Psoas muscle (tissue), 8 donors: ENCODE data around the gene CLEC2B. TPM values are rescaled to one million over a fixed set of nuclear protein-coding genes. Genes with fewer than 3 reads are reported as not detected.

ENCODE experiments used
- ATAC-seq, 4 donors: fragments of 200-7000 bp; cut with Tn5 transposase; one replicate each; pipeline ENCODE4 v1.9.1; 2020; ENCODE audit warnings: moderate library complexity in 3 of 4, mild to moderate bottlenecking in 2 of 4
- DNase-seq, 2 donors: peaks; one replicate each; pipeline ENCODE4 v3.0.0-alpha.2; 2020
- H3K27ac ChIP-seq: fragments of 200-600 bp; one replicate; pipeline ENCODE4 v1.8.0; 2022
- H3K27me3 ChIP-seq, 3 donors: fragments of 200-600 bp in 1 of 3; one replicate each; pipeline versions ENCODE4 v1.6.1 to v1.8.0; 2013 to 2022; ENCODE audit warnings: low read length in 2 of 3, mild to moderate bottlenecking in 2 of 3, moderate library complexity in 1 of 3; ENCODE audit not compliant: insufficient read depth in 3 of 3
- H3K36me3 ChIP-seq, 2 donors: fragments of 200-600 bp in 1 of 2; one replicate each; pipeline versions ENCODE4 v1.6.1 to v1.8.0; 2013 to 2022; ENCODE audit warnings: low read depth in 1 of 2, mild to moderate bottlenecking in 1 of 2, moderate library complexity in 1 of 2; ENCODE audit not compliant: insufficient read depth in 1 of 2
- H3K4me1 ChIP-seq: fragments of 200-600 bp; one replicate; pipeline ENCODE4 v1.8.0; 2022
- H3K4me3 ChIP-seq: fragments of 200-600 bp; one replicate; pipeline ENCODE4 v1.8.0; 2022; ENCODE audit warnings: mild to moderate bottlenecking
- H3K9me3 ChIP-seq: fragments of 200-600 bp; one replicate; pipeline ENCODE4 v1.8.0; 2022
- CTCF ChIP-seq: fragments of 200-600 bp; IDR thresholded peaks from one replicate; pipeline ENCODE4 v1.8.0; 2022; ENCODE audit warnings: antibody characterized with exemption
- WGBS, 3 donors: extraction: QIAGEN DNeasy Blood & Tissue Kit; methylation state at CpG; one replicate each; pipeline versions ENCODE4 v1.1.6 to v1.1.7; 2013; 5-methylcytosine and 5-hydroxymethylcytosine counted together
- intact Hi-C, 2 donors: fragments of 100-400 bp; cut with DNase I; formaldehyde crosslinking; loops; one replicate each; pipeline versions ENCODE4 v1.11.0 to v1.14.2; 2022
- polyA plus RNA-seq, 3 donors: library from polyadenylated mRNA; stranded (reverse); fragments of 200-250 nt; gene quantifications; one replicate each; pipeline ENCODE4 v1.2.3, GENCODE V29; 2013
- total RNA-seq, 4 donors: library from RNA; stranded (reverse); fragmentation: NEBNext Ultra II Directional in 2 of 4; extraction: Animal tissue kit (Norgen Biotek cat#: 25700) in 2 of 4; gene quantifications; one replicate each; pipeline versions ENCODE4 v1.2.1 to v1.2.4, GENCODE V29; 2021 to 2023
- donor health status: healthy with polysubstance abuse.
- donor health status: DM: no; HTN: no; CAD: no; lungs with moderate emphysema.
- donor health status: Bipolar disorder and iron deficiency.
- donor health status: healthy.
- donor health status: DM: yes; HTN: yes; CAD: no.
- donor health status: DM: no; HTN: no; CAD: no.
- donor health status: DM: no; HTN: no; CAD: no.
- donor health status: DM: yes; HTN: yes; CAD: no.

CLEC2B gene
- total and polyA plus RNA-seq, 7 donors, result 5.5 to 24.9 (median 12.6) TPM

- ATAC-seq (no peak), DNase-seq (no peak)
- Histone ChIP-seq H3K9me3 (no peaks in the 10 kb centered on the region), H3K4me1 (peaks cover 4% of the 10 kb centered on the region), H3K27me3 (no peaks in the 10 kb centered on the region), H3K36me3 (peaks cover 0 to 35% of the 10 kb centered on the region in 2 donors), H3K27ac (no peak overlapping the region), H3K4me3 (no peak overlapping the region)
- WGBS, 3 donors, result 59 to 67% (median 62%) methylated on average over 3 of the region's 3 CpGs
- TF ChIP-seq CTCF, result no peak
- intact Hi-C loops, result no loop called here
Measured at GRCh38 chr12:9856894-9857293, 12.3 kb downstream of the CLEC2B start.

GRCh38 chr12:9856151-9856550 lies 13.0 kb downstream of the CLEC2B start:
- ATAC-seq (no peak), DNase-seq (no peak)
- Histone ChIP-seq H3K4me1 (peaks cover 4% of the 10 kb centered on the region), H3K36me3 (peaks cover 0 to 39% of the 10 kb centered on the region in 2 donors), H3K27ac (no peak overlapping the region), H3K4me3 (no peak overlapping the region), H3K27me3 (no peaks in the 10 kb centered on the region), H3K9me3 (no peaks in the 10 kb centered on the region)
- 76 to 90% (median 85%) methylated on average over 1 of the region's 1 CpG for WGBS, 3 donors
- intact Hi-C loops, result no loop called here
- no peak for TF ChIP-seq CTCF

GRCh38 chr12:9851927-9852326 lies 17.2 kb downstream of the CLEC2B start:
- intact Hi-C loops, result no loop called here
- ATAC-seq, result no peak
- Histone ChIP-seq H3K9me3 (no peaks in the 10 kb centered on the region), H3K27me3 (no peaks in the 10 kb centered on the region), H3K4me1 (no peaks in the 10 kb centered on the region), H3K36me3 (peaks cover 0 to 39% of the 10 kb centered on the region in 2 donors), H3K4me3 (no peak overlapping the region), H3K27ac (no peak overlapping the region)
- WGBS, 3 donors, result 85 to 91% (median 86%) methylated on average over 2 of the region's 2 CpGs
- no peak for DNase-seq
- TF ChIP-seq CTCF, result no peak

GRCh38 chr12:9851050-9851449 lies 18.1 kb downstream of the CLEC2B start:
- H3K4me1 ChIP-seq, result no peaks in the 10 kb centered on the region
- WGBS, 3 donors, result 89 to 95% (median 94%) methylated on average over 5 of the region's 5 CpGs
- intact Hi-C loops, result no loop called here
- no peak for ATAC-seq
- TF ChIP-seq CTCF, result no peak
- no peaks in the 10 kb centered on the region for H3K9me3 ChIP-seq
- no peak overlapping the region for H3K27ac ChIP-seq
- peaks cover 0 to 39% of the 10 kb centered on the region in 2 donors for H3K36me3 ChIP-seq
- no peaks in the 10 kb centered on the region for H3K27me3 ChIP-seq
- no peak for DNase-seq
- no peak overlapping the region for H3K4me3 ChIP-seq

GRCh38 chr12:9848899-9849298 lies 20.3 kb downstream of the CLEC2B start:
- Histone ChIP-seq H3K4me1 (no peaks in the 10 kb centered on the region), H3K27ac (no peak overlapping the region), H3K27me3 (no peaks in the 10 kb centered on the region), H3K36me3 (peaks cover 0 to 23% of the 10 kb centered on the region in 2 donors), H3K4me3 (no peak overlapping the region), H3K9me3 (no peaks in the 10 kb centered on the region)
- intact Hi-C loops, result no loop called here
- WGBS, 3 donors, result 73 to 84% (median 83%) methylated on average over 5 of the region's 5 CpGs
- no peak for TF ChIP-seq CTCF
- no peak for DNase-seq
- no peak for ATAC-seq
